OCI-LY1 (cell line): ENCODE results near the gene FBXL17.

Source experiments
- H2AFZ ChIP-seq: fragments of 200-600 bp; sonication (generic), shearing (Covaris generic); 2 replicates; pipeline ENCODE4 v1.6.0; 2014; ENCODE audit warnings: antibody characterized with exemption, mild to moderate bottlenecking, low read length
- H3F3A ChIP-seq: fragments of 200-600 bp; sonication (generic), shearing (Covaris generic); 2 replicates; pipeline ENCODE4 v1.6.0; 2014; ENCODE audit warnings: mild to moderate bottlenecking, antibody characterized with exemption, low read length, moderate library complexity; ENCODE audit not compliant: insufficient read depth
- H3K27ac ChIP-seq: fragments of 200-600 bp; sonication (generic); 2 replicates; pipeline ENCODE4 v1.5.1; 2014; ENCODE audit warnings: low read length, mixed run types, mild to moderate bottlenecking, low read depth; ENCODE audit not compliant: poor library complexity, severe bottlenecking
- H3K27me3 ChIP-seq: fragments of 200-600 bp; sonication (generic); 2 replicates; pipeline ENCODE4 v1.6.0; 2014; ENCODE audit warnings: antibody characterized with exemption, mild to moderate bottlenecking, low read length, moderate library complexity; ENCODE audit not compliant: insufficient read depth
- H3K36me3 ChIP-seq: fragments of 200-600 bp; sonication (generic); 2 replicates; pipeline ENCODE4 v1.6.1; 2014; ENCODE audit warnings: mild to moderate bottlenecking, antibody characterized with exemption, low read length, moderate library complexity, mixed read lengths; ENCODE audit not compliant: insufficient read depth
- H3K4me1 ChIP-seq: fragments of 200-600 bp; sonication (generic); 2 replicates; pipeline ENCODE4 v1.5.1; 2014; ENCODE audit warnings: mild to moderate bottlenecking, low read length, moderate library complexity; ENCODE audit not compliant: insufficient read depth, severe bottlenecking
- H3K4me2 ChIP-seq: fragments of 200-600 bp; sonication (generic), shearing (Covaris generic); 2 replicates; pipeline ENCODE4 v1.6.1; 2014; ENCODE audit warnings: low read length
- H3K4me3 ChIP-seq: fragments of 200-600 bp; sonication (generic); 2 replicates; pipeline ENCODE4 v1.5.1; 2014; ENCODE audit warnings: low read length, low read depth, mild to moderate bottlenecking, mixed read lengths; ENCODE audit not compliant: poor library complexity, severe bottlenecking
- H3K79me2 ChIP-seq: fragments of 200-600 bp; shearing (Covaris generic); 2 replicates; pipeline ENCODE4 v1.6.1; 2016; ENCODE audit warnings: mixed run types, low read length, mixed read lengths; ENCODE audit not compliant: insufficient read depth
- H3K9ac ChIP-seq: fragments of 200-600 bp; sonication (generic), shearing (Covaris generic); 2 replicates; pipeline ENCODE4 v1.6.1; 2014; ENCODE audit warnings: mild to moderate bottlenecking, low read length, mixed read lengths
- H3K9me2 ChIP-seq: fragments of 200-600 bp; sonication (generic), shearing (Covaris generic); 2 replicates; pipeline ENCODE4 v1.6.1; 2014; ENCODE audit warnings: low read depth, mild to moderate bottlenecking, low read length, mixed read lengths
- H3K9me3 ChIP-seq: fragments of 200-600 bp; shearing (Covaris generic); 2 replicates; pipeline ENCODE4 v1.6.1; 2014; ENCODE audit warnings: low read length, mixed read lengths
- H4K20me1 ChIP-seq: fragments of 200-600 bp; sonication (generic), shearing (Covaris generic); 2 replicates; pipeline ENCODE4 v1.6.0; 2016; ENCODE audit warnings: mild to moderate bottlenecking, low read length; ENCODE audit not compliant: insufficient read depth
- EZH2 ChIP-seq: fragments of 200-600 bp; sonication (generic), shearing (Covaris generic); IDR thresholded peaks from 2 replicates; pipeline ENCODE4 v1.8.0; 2017; ENCODE audit warnings: borderline replicate concordance, mixed run types, mild to moderate bottlenecking, antibody characterized with exemption, low read length, moderate library complexity, mixed read lengths
- TF ChIP-seq, protein P1 (sequence below): fragments of 200-600 bp; sonication (generic), shearing (Covaris generic); IDR thresholded peaks from 2 replicates; pipeline ENCODE4 v1.5.1; 2017; ENCODE audit warnings: mild to moderate bottlenecking, antibody characterized with exemption, low read length, moderate library complexity, mixed read lengths

Gene FBXL17

DNA sequence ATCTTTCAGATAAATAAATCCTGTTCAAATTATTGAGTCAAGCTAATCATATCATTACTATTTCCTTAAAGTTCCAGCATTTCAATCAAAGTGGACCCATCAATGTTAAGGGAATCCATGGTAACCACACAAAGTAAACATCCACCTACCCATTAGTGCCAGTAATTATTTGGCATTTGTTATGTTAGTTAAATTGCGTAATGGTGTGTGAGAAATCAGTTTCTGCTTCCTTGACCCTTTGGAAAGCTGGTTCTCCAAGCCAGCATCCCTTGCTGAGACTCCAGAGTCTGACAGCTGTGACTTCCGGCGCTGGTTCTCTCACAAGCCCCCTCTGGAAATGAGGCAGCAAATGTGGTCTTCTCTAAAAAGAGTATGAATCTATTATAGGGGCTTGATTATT lies 402.6 kb downstream of the FBXL17 start:
- H3K79me2 ChIP-seq = no peaks in the 10 kb centered on the region
- no peak overlapping the region for H3K4me2 ChIP-seq
- H4K20me1 ChIP-seq = no peaks in the 10 kb centered on the region
- H3K9me2 ChIP-seq = no peaks in the 10 kb centered on the region
- no peak overlapping the region for H3K4me3 ChIP-seq
- H3F3A ChIP-seq = no peaks in the 10 kb centered on the region
- H3K36me3 ChIP-seq = no peaks in the 10 kb centered on the region
- no peaks in the 10 kb centered on the region for H3K27me3 ChIP-seq
- no peaks in the 10 kb centered on the region for H3K4me1 ChIP-seq
- H3K9ac ChIP-seq = no peak overlapping the region
- H3K9me3 ChIP-seq = no peaks in the 10 kb centered on the region
- no peak overlapping the region for H3K27ac ChIP-seq
- no peak overlapping the region for H2AFZ ChIP-seq
- TF ChIP-seq, protein P1, sequence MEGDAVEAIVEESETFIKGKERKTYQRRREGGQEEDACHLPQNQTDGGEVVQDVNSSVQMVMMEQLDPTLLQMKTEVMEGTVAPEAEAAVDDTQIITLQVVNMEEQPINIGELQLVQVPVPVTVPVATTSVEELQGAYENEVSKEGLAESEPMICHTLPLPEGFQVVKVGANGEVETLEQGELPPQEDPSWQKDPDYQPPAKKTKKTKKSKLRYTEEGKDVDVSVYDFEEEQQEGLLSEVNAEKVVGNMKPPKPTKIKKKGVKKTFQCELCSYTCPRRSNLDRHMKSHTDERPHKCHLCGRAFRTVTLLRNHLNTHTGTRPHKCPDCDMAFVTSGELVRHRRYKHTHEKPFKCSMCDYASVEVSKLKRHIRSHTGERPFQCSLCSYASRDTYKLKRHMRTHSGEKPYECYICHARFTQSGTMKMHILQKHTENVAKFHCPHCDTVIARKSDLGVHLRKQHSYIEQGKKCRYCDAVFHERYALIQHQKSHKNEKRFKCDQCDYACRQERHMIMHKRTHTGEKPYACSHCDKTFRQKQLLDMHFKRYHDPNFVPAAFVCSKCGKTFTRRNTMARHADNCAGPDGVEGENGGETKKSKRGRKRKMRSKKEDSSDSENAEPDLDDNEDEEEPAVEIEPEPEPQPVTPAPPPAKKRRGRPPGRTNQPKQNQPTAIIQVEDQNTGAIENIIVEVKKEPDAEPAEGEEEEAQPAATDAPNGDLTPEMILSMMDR = no peak

DNA sequence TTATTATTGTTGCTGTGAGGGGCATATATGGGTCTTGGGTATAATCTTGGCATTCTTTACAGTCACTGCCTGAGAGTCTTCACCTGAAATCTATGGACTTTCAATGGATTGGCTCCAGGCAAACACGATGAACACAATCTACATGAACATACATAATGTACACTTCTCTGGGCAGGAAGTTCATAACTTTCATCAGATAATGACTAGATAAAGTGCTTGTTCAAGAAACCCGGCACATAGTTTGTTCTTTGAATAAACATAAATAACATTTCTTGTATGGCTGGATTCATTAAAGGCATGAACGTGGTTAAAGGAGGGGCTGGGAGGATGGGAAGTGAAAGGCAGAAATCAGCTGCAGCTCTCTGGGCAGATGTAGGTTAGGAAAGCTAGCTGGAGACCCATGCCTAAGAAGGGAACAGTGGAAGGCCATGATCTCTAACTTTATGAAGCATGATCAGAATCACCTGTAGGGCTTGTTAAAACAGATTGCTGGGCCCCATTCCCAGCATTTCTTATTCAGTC lies 404.3 kb downstream of the FBXL17 start:
- H3K79me2 ChIP-seq = no peaks in the 10 kb centered on the region
- H3K27ac ChIP-seq = no peak overlapping the region
- H3F3A ChIP-seq = no peaks in the 10 kb centered on the region

DNA sequence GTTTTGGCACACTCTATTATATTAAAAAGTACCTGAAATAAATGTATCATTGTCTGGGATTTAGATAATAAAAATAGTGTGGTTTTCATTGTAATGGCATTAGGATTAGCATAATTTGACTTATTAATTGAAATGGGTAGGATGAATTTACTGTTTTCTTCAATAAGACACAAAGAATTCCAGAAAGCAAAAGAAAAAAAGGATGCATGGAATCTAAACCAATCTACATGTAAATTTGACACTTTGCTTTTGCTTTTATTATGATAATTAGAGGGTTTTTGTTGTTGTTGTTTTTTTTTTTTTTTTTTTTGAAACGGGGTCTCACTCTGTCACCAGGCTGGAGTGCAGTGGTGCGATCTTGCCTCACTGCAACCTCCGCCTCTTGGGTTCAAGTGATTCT lies 406.3 kb downstream of the FBXL17 start:
- Histone ChIP-seq H3K27ac (no peak overlapping the region), H3K36me3 (no peaks in the 10 kb centered on the region), H3K4me2 (no peak overlapping the region), H4K20me1 (no peaks in the 10 kb centered on the region), H3K4me1 (no peaks in the 10 kb centered on the region), H3K9me3 (no peaks in the 10 kb centered on the region), H3K9me2 (no peaks in the 10 kb centered on the region), H2AFZ (no peak overlapping the region), H3F3A (no peaks in the 10 kb centered on the region), H3K27me3 (no peaks in the 10 kb centered on the region), H3K4me3 (no peak overlapping the region), H3K9ac (no peak overlapping the region), H3K79me2 (no peaks in the 10 kb centered on the region)
- TF ChIP-seq EZH2 = no peak
- TF ChIP-seq, protein P1 = no peak

More for the DNA sequence above, 404.3 kb downstream of the FBXL17 start:
- Histone ChIP-seq H4K20me1 (no peaks in the 10 kb centered on the region), H3K4me2 (no peak overlapping the region), H3K9me3 (no peaks in the 10 kb centered on the region), H3K4me1 (no peaks in the 10 kb centered on the region), H3K9ac (no peak overlapping the region), H3K36me3 (no peaks in the 10 kb centered on the region), H2AFZ (no peak overlapping the region), H3K27me3 (no peaks in the 10 kb centered on the region), H3K9me2 (no peaks in the 10 kb centered on the region), H3K4me3 (no peak overlapping the region)
- no peak for TF ChIP-seq EZH2
- TF ChIP-seq, protein P1 = no peak
